ENCODE measurements around the gene PRKACA. TPM values are rescaled to one million over a fixed set of nuclear protein-coding genes. Genes with fewer than 3 reads are reported as not detected.
A peak's percentile ranks its signal among the peaks of the same experiment; 100 is the strongest.

Gene PRKACA
- total RNA-seq, 2 donors from 2014 or later = 93.2 to 107 TPM

DNA sequence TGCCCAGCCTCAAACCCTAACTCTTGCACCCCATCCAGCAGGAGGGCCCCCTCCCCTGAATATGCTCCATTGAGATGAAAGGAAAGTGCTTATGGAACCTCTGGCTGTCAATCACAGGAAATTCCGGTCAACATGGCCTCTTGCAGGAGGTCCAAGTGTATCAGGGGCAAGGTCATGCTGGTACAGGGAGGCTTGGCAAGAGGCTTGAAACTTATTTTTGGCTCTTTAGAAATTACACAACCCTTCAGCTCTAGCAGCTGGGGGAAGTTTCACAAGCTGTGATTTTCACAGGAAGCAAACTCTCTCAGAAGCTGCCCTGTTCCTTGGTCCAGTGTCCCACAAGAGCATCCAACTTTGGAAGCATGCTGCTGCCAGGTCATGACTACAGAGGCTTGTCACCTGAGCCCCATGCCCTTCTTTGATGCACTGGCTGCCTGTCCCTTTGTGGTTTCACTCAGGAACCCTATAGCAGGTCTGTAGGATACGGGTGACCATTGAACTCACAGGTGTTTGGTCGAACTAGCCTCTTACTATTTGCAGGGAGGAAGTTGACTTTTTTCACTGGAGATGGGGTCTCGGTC lies 10.5 kb upstream of the PRKACA start:
- Histone ChIP-seq H3K4me3 (no peak overlapping the region), H3K36me3 (no peaks in the 10 kb centered on the region), H3K9me3 (no peaks in the 10 kb centered on the region), H3K4me1 (ENCODE audit: control insufficient read depth in 1 of 2, low read depth in 2 of 2) (peaks cover 4 to 16% of the 10 kb centered on the region in 2 donors), H3K27me3 (replicated peaks; ENCODE audit: insufficient read depth) (no peaks in the 10 kb centered on the region), H3K27ac (peak overlapping the region in 1 of 2 donors; percentile 47)
- DNase-seq (ENCODE audit: low spot score) (no peak), ATAC-seq (ENCODE audit: insufficient number of reproducible peaks, low FRiP score, low read depth) (no peak)
- TF ChIP-seq, protein P1, sequence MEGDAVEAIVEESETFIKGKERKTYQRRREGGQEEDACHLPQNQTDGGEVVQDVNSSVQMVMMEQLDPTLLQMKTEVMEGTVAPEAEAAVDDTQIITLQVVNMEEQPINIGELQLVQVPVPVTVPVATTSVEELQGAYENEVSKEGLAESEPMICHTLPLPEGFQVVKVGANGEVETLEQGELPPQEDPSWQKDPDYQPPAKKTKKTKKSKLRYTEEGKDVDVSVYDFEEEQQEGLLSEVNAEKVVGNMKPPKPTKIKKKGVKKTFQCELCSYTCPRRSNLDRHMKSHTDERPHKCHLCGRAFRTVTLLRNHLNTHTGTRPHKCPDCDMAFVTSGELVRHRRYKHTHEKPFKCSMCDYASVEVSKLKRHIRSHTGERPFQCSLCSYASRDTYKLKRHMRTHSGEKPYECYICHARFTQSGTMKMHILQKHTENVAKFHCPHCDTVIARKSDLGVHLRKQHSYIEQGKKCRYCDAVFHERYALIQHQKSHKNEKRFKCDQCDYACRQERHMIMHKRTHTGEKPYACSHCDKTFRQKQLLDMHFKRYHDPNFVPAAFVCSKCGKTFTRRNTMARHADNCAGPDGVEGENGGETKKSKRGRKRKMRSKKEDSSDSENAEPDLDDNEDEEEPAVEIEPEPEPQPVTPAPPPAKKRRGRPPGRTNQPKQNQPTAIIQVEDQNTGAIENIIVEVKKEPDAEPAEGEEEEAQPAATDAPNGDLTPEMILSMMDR (IDR thresholded peaks at IDR 0.05) = no peak

DNA sequence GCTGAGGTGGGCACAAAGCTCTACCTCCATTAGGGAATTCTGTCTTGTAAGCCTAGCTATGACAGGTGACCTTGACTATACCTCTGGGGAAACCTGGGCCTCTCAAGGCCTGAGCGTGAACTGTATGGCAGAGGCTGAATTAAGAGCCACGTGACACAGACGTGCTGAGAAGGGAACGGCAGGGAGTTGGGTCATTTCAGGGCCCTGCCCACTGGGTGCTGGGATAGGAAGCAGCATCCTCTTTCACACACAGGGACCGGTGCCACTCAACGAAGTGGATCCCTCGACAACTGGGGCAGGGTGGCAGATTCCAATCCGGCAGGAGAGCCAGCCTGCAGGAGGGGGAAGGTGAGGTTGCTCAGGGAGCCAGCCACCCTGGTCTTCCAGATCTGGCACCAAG lies 9.6 kb upstream of the PRKACA start:
- ATAC-seq (ENCODE audit: insufficient number of reproducible peaks, low FRiP score, low read depth) = no peak
- peaks cover 4 to 16% of the 10 kb centered on the region in 2 donors for H3K4me1 ChIP-seq (ENCODE audit: control insufficient read depth in 1 of 2, low read depth in 2 of 2)
- no peaks in the 10 kb centered on the region for H3K9me3 ChIP-seq
- H3K36me3 ChIP-seq = no peaks in the 10 kb centered on the region
- no peak overlapping the region for H3K4me3 ChIP-seq
- TF ChIP-seq, protein P1 (IDR thresholded peaks at IDR 0.05) = no peak
- H3K27ac ChIP-seq = no peak overlapping the region
- DNase-seq (ENCODE audit: low spot score) = no peak
- no peaks in the 10 kb centered on the region for H3K27me3 ChIP-seq (replicated peaks; ENCODE audit: insufficient read depth)

DNA sequence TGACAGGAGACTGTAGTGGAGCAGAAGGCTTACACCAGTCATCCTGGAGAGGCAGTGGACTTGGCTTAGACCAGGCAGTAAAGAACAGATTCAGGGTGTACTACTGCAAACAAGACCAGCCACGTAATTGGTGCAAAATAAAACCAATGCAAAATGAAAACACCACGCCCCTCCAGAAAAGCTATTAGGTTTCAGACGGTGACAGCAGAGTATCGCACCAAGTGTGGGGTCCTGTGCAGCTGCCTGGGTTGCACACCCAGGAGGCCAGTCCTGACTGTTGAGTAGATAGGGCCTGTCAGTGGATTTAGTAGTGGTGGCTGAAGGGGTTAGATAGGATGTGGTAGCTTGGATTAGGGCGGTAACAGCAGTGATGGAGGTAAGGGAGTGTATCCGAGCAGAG lies 5.4 kb upstream of the PRKACA start:
- no peaks in the 10 kb centered on the region for H3K27me3 ChIP-seq (replicated peaks; ENCODE audit: insufficient read depth)
- no peak overlapping the region for H3K4me3 ChIP-seq
- no peaks in the 10 kb centered on the region for H3K36me3 ChIP-seq
- TF ChIP-seq, protein P1 (IDR thresholded peaks at IDR 0.05) = no peak
- no peak for DNase-seq (ENCODE audit: low spot score)
- ATAC-seq (ENCODE audit: insufficient number of reproducible peaks, low FRiP score, low read depth) = no peak
- H3K9me3 ChIP-seq = no peaks in the 10 kb centered on the region
- H3K4me1 ChIP-seq (ENCODE audit: control insufficient read depth in 1 of 2, low read depth in 2 of 2) = peaks cover 11 to 21% of the 10 kb centered on the region in 2 donors
- H3K27ac ChIP-seq = no peak overlapping the region

DNA sequence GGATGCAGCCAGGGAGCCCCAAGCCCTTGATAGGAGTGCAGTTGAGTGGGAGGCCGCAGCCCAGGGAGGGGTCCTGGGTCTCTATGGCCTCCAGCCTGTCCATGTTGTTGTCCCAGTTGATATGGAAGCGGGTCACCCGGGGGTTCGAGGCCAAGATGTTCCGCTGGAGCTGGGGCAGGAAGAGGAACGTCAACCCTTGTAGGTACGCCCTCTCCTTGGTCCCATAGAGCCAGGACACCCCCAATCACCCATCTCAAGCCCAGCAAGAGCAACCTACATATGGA lies 2.9 kb upstream of the PRKACA start:
- no peaks in the 10 kb centered on the region for H3K9me3 ChIP-seq
- H3K36me3 ChIP-seq = no peaks in the 10 kb centered on the region
- ATAC-seq (ENCODE audit: insufficient number of reproducible peaks, low FRiP score, low read depth) (no peak), DNase-seq (ENCODE audit: low spot score) (no peak)
- no peaks in the 10 kb centered on the region for H3K27me3 ChIP-seq (replicated peaks; ENCODE audit: insufficient read depth)
- H3K4me1 ChIP-seq (ENCODE audit: control insufficient read depth in 1 of 2, low read depth in 2 of 2) = peaks cover 24 to 30% of the 10 kb centered on the region in 2 donors
- H3K27ac ChIP-seq = peak overlapping the region; percentile 98 to 100
- TF ChIP-seq, protein P1 (IDR thresholded peaks at IDR 0.05) = no peak
- no peak overlapping the region for H3K4me3 ChIP-seq

DNA sequence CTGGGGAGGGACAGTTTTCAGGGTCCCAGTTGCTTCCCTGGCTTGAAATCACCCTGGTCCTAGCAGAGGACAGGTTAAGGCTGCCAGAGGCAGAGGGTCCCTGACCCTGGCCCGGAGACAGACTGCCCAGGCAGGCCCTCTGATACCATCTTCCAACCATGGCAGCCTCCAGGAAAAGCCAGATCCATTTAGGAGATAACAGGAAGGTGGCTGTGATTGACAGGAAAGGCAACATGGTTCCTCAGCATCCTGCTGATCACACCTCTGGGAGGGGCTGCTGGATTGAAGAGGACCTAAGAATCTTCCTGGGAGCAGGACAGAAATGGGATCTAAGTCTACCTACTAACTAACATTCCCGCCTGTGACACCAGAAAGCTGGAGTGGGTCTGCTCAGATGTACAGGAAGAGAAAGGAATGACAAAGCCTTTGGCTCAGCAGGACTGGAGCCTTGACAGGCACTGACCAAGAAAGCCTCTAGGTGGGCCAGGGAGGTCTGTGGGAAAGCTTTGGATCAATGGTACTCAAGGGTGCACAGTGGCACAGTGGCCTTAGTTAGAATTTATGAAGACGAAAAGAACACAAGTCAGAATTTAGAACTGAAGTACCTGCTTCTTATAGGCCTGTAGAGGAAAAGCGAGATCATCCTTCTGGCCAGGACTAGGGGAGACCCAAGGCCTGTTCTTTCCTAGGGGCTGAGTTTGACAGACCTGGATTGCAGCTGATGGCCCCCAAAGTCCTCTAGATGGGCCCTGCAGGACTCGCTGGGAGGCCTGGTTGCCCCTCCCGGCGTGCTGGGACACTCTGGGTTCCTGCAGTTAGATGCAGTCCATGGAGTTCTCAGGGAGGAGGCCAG lies 2.3 kb upstream of the PRKACA start:
- Histone ChIP-seq H3K9me3 (no peaks in the 10 kb centered on the region), H3K27ac (peak overlapping the region; percentile 98 to 100), H3K27me3 (replicated peaks; ENCODE audit: insufficient read depth) (no peaks in the 10 kb centered on the region), H3K36me3 (no peaks in the 10 kb centered on the region), H3K4me3 (no peak overlapping the region), H3K4me1 (ENCODE audit: control insufficient read depth in 1 of 2, low read depth in 2 of 2) (peaks cover 30 to 34% of the 10 kb centered on the region in 2 donors)
- TF ChIP-seq, protein P1 (IDR thresholded peaks at IDR 0.05) = no peak
- ATAC-seq (ENCODE audit: insufficient number of reproducible peaks, low FRiP score, low read depth) = no peak
- no peak for DNase-seq (ENCODE audit: low spot score)

All from thoracic aorta (tissue), 2 donors.